K562 (cell line): ENCODE data around the gene FMN1. TPM values are rescaled to one million over a fixed set of nuclear protein-coding genes. Genes with fewer than 3 reads are reported as not detected.

Experiments
- ATAC-seq: fragments of 200-7000 bp; cut with Tn5 transposase; 3 replicates; pipeline ENCODE4 v1.9.1; 2020; ENCODE audit warnings: moderate library complexity
- BruUV-seq: library from RNA; stranded (reverse); fragments of 400-500 nt; replicated peaks from 2 replicates; lab custom pipeline; 2021; lab: Mats Ljungman, UMichigan
- CTCF ChIA-PET: fragments of 300-600 bp; formaldehyde crosslinking; extraction: SDS; loops from one replicate; lab custom pipeline; 2021; ENCODE audit warnings: low intra/inter-chr PET ratio; lab: Yijun Ruan, JAX
- POLR2A ChIA-PET: fragments of 300-600, 350-650 bp; sonication (Branson Sonifier 250); formaldehyde crosslinking; extraction: SDS; loops from one replicate; lab custom pipeline; 2021; ENCODE audit warnings: antibody characterized with exemption, inconsistent platforms; lab: Yijun Ruan, JAX
- DNase-seq, 4 experiments: peaks; one replicate each; pipeline versions ENCODE4 v3.0.0 to v3.0.0-alpha.2; 2011 to 2018; ENCODE audit warnings: low spot score in 3 of 4, mixed read lengths in 3 of 4; ENCODE audit errors: extremely low read depth in 1 of 4
- FAIRE-seq: peaks from 2 replicates; lab custom pipeline; 2011; peaks lifted over from hg19 to GRCh38; lab: Jason Lieb, UNC
- H2AFZ ChIP-seq: 2 replicates; pipeline ENCODE4 v1.6.0; 2011; ENCODE audit warnings: low read depth, low read length, control low read depth, inconsistent platforms
- H3K27ac ChIP-seq: fragments of 200-600 bp; 3 replicates; pipeline ENCODE4 v1.8.0; 2011; ENCODE audit warnings: low read depth, mild to moderate bottlenecking, control low read depth, inconsistent platforms, low read length, moderate library complexity, mixed read lengths; ENCODE audit errors: extremely low read depth
- H3K27me3 ChIP-seq, 2 experiments: fragments of 300-600 bp in 1 of 2; 2 replicates in 1 of 2; 3 replicates in 1 of 2; pipeline versions ENCODE4 v1.6.0 to v1.8.0; 2011; ENCODE audit warnings: inconsistent platforms in 2 of 2, low read length in 2 of 2, mild to moderate bottlenecking in 1 of 2, mixed read lengths in 1 of 2, moderate library complexity in 1 of 2; ENCODE audit not compliant: control insufficient read depth in 2 of 2, insufficient read depth in 2 of 2
- H3K36me3 ChIP-seq: fragments of 300-600 bp; 3 replicates; pipeline ENCODE4 v1.8.0; 2011; ENCODE audit warnings: mild to moderate bottlenecking, low read length, inconsistent platforms; ENCODE audit not compliant: control insufficient read depth, insufficient read depth
- H3K4me1 ChIP-seq, 2 experiments: fragments of 200-600 bp in 1 of 2; replicated peaks in 1 of 2; 2 replicates in 1 of 2; 3 replicates in 1 of 2; pipeline versions ENCODE4 v1.5.1 to v1.8.0; 2011; ENCODE audit warnings: inconsistent platforms in 2 of 2, low read length in 2 of 2, mild to moderate bottlenecking in 1 of 2, mixed read lengths in 1 of 2, moderate library complexity in 1 of 2; ENCODE audit not compliant: control insufficient read depth in 2 of 2, insufficient read depth in 2 of 2
- H3K4me2 ChIP-seq: 2 replicates; pipeline ENCODE4 v1.6.1; 2011; ENCODE audit warnings: low read length, control low read depth, inconsistent platforms, mixed read lengths; ENCODE audit not compliant: insufficient read depth
- H3K4me3 ChIP-seq: fragments of 200-600 bp; sonication (generic), shearing (Covaris generic); 2 replicates; pipeline ENCODE4 v1.5.1; 2016; ENCODE audit warnings: control low read depth, inconsistent platforms
- H3K79me2 ChIP-seq: fragments of 200-600 bp; 3 replicates; pipeline ENCODE4 v1.8.0; 2011; ENCODE audit warnings: low read length, inconsistent platforms; ENCODE audit not compliant: control insufficient read depth, insufficient read depth
- H3K9ac ChIP-seq, 2 experiments: 2 replicates each; pipeline versions ENCODE4 v1.6.0 to v1.6.1; 2011; ENCODE audit warnings: low read depth in 2 of 2, low read length in 2 of 2, control low read depth in 1 of 2, inconsistent platforms in 1 of 2, mild to moderate bottlenecking in 1 of 2, mixed read lengths in 1 of 2; ENCODE audit not compliant: insufficient read depth in 1 of 2
- H3K9me1 ChIP-seq: one replicate; pipeline ENCODE4 v1.6.0; 2011; ENCODE audit warnings: inconsistent platforms, mild to moderate bottlenecking, low read length, moderate library complexity; ENCODE audit not compliant: control insufficient read depth, insufficient read depth
- H3K9me3 ChIP-seq: replicated peaks from 2 replicates; pipeline ENCODE4 v1.5.1; 2011; ENCODE audit warnings: low read depth, low read length, inconsistent platforms; ENCODE audit not compliant: control insufficient read depth, insufficient read depth
- H4K20me1 ChIP-seq: replicated peaks from 2 replicates; pipeline ENCODE4 v1.6.1; 2011; ENCODE audit warnings: low read length, inconsistent platforms, mixed read lengths; ENCODE audit not compliant: control insufficient read depth, insufficient read depth
- BRF2 ChIP-seq: IDR thresholded peaks from 3 replicates; pipeline ENCODE4 v1.6.1; 2011; ENCODE audit warnings: borderline replicate concordance, mild to moderate bottlenecking; ENCODE audit not compliant: insufficient read length, insufficient read depth
- CGGBP1 ChIP-seq: fragments of 250-450 bp; sonication (Bioruptor Pico); IDR thresholded peaks from 2 replicates; pipeline ENCODE4 v1.9.0; 2021; ENCODE audit warnings: mild to moderate bottlenecking
- HCFC1 ChIP-seq: IDR thresholded peaks from 2 replicates; pipeline ENCODE4 v1.6.1; 2012; ENCODE audit warnings: low read depth, low read length, improper control_type of control experiment
- MBD1 ChIP-seq: fragments of 250-450 bp; sonication (Bioruptor Pico); IDR thresholded peaks from 2 replicates; pipeline ENCODE4 v1.8.0; 2022; ENCODE audit warnings: inconsistent platforms
- MCM3 ChIP-seq: fragments of 450-650 bp; IDR thresholded peaks from 2 replicates; pipeline ENCODE4 v1.6.1; 2016
- MTA3 ChIP-seq: fragments of 450-650 bp; formaldehyde crosslinking; IDR thresholded peaks from 2 replicates; pipeline ENCODE4 v1.6.1; 2017; ENCODE audit warnings: mild to moderate bottlenecking, borderline replicate concordance
- NCOA4 ChIP-seq: fragments of 450-650 bp; IDR thresholded peaks from 2 replicates; pipeline ENCODE4 v1.6.1; 2018; ENCODE audit warnings: mild to moderate bottlenecking; ENCODE audit not compliant: partially characterized antibody
- NFXL1 ChIP-seq: fragments of 450-650 bp; formaldehyde crosslinking; IDR thresholded peaks from 2 replicates; pipeline ENCODE4 v1.4.0; 2021; ENCODE audit warnings: mild to moderate bottlenecking
- SMARCA5 ChIP-seq: fragments of 450-650 bp; IDR thresholded peaks from 2 replicates; pipeline ENCODE4 v1.6.1; 2016
- ZNF23 ChIP-seq: fragments of 250-450 bp; sonication (Bioruptor Pico); IDR thresholded peaks from 2 replicates; pipeline ENCODE4 v1.4.0; 2020; ENCODE audit warnings: mild to moderate bottlenecking
- ZNF778 ChIP-seq: fragments of 450-650 bp; formaldehyde crosslinking; IDR thresholded peaks from 2 replicates; pipeline ENCODE4 v1.4.0; 2020; ENCODE audit warnings: mild to moderate bottlenecking, moderate library complexity
- WGBS: fragments of 100-300 bp; shearing (Covaris generic); methylation state at CpG from one replicate; pipeline ENCODE4 v1.1.6; 2016; ENCODE audit warnings: low coverage, mixed read lengths; ENCODE audit not compliant: insufficient coverage; ENCODE audit errors: missing lambda C conversion rate; 5-methylcytosine and 5-hydroxymethylcytosine counted together
- in situ Hi-C: fragments of 300-500 bp; cut with MboI; formaldehyde crosslinking; loops from 4 replicates; pipeline ENCODE4 v1.15.0; 2018; ENCODE audit warnings: inconsistent platforms, mixed read lengths
- intact Hi-C: fragments of 100-400 bp; cut with micrococcal nuclease; formaldehyde crosslinking; loops from 2 replicates; pipeline ENCODE4 v1.14.2; 2022
- polyA plus RNA-seq, 8 experiments: library from polyadenylated mRNA; depleted of rRNA in 4 of 8; stranded (reverse) in 5 of 8; unstranded in 3 of 8; fragments of >200 nt; fragmentation: Nextera tagmentation in 2 of 8; fragmentation: Illumina TruSeq in 1 of 8; extraction: Ambion mirVana in 2 of 8; extraction: Trizol in 1 of 8; gene quantifications; 2 replicates each; pipeline versions ENCODE4 v1.2.1 to v1.2.3, GENCODE V29; 2011 to 2014; ENCODE audit warnings: inconsistent platforms in 1 of 8, missing spikeins in 1 of 8
- total RNA-seq, 7 experiments: library from RNA; depleted of rRNA in 6 of 7; stranded (reverse); fragments of >200 nt in 6 of 7; fragmentation: Illumina TruSeq in 2 of 7; extraction: Trizol in 2 of 7; gene quantifications; 2 replicates each; pipeline versions ENCODE4 v1.2.1 to v1.2.3, GENCODE V29; 2011 to 2021; ENCODE audit warnings: low replicate concordance in 1 of 7

FMN1 gene
- total and polyA plus RNA-seq, 9 of the 15 experiments (the other 6 are each of a cell fraction or from before 2014, with no cell fraction given): 0.03 to 0.07 (median 0.04) TPM; not detected in 6

- Histone ChIP-seq H3K36me3 (no peaks in the 10 kb centered on the region), H3K27me3 (no peaks in the 10 kb centered on the region), H3K4me1 (no peaks in the 10 kb centered on the region), H3K9me1 (no peaks in the 10 kb centered on the region), H3K27ac (no peak overlapping the region), H3K4me3 (no peak overlapping the region), H3K79me2 (no peaks in the 10 kb centered on the region), H4K20me1 (no peaks in the 10 kb centered on the region), H2AFZ (no peak overlapping the region), H3K4me2 (no peak overlapping the region), H3K9ac (no peak overlapping the region), H3K9me3 (no peaks in the 10 kb centered on the region)
- intact Hi-C loops: no loop called here
- CTCF ChIA-PET: no interaction called here
- no TSS peak for BruUV-seq
- in situ Hi-C loops: no loop called here
- no peak for ATAC-seq
- 0% methylated on average over 2 of the region's 2 CpGs for WGBS
- POLR2A ChIA-PET: no interaction called here
- no peak for TF ChIP-seq NCOA4
- no peak for DNase-seq
- FAIRE-seq: no peak
Measured at GRCh38 chr15:33182926-33183325, 11.6 kb downstream of the FMN1 start.

GRCh38 chr15:33182278-33182905 lies 12.1 kb downstream of the FMN1 start:
- Histone ChIP-seq H3K27ac (no peak overlapping the region), H3K4me3 (no peak overlapping the region), H3K9me1 (no peaks in the 10 kb centered on the region), H3K9ac (no peak overlapping the region), H3K27me3 (no peaks in the 10 kb centered on the region), H3K36me3 (no peaks in the 10 kb centered on the region), H2AFZ (no peak overlapping the region), H4K20me1 (no peaks in the 10 kb centered on the region), H3K79me2 (no peaks in the 10 kb centered on the region), H3K4me1 (no peaks in the 10 kb centered on the region), H3K4me2 (no peak overlapping the region), H3K9me3 (no peaks in the 10 kb centered on the region)
- ATAC-seq (no peak), DNase-seq (no peak), FAIRE-seq (no peak)
- BruUV-seq: no TSS peak
- ChIA-PET POLR2A (no interaction called here), CTCF (no interaction called here)
- in situ Hi-C loops: no loop called here
- WGBS: 0% methylated on average over 4 of the region's 4 CpGs
- intact Hi-C loops: no loop called here
- TF ChIP-seq MCM3 (no peak), BRF2 (no peak), NFXL1 (CRISPR knock-in tag) (no peak), MBD1 (CRISPR knock-in tag) (no peak), CGGBP1 (CRISPR knock-in tag) (no peak), MTA3 (no peak), HCFC1 (no peak), SMARCA5 (no peak), ZNF778 (CRISPR knock-in tag) (no peak), ZNF23 (CRISPR knock-in tag) (no peak)
